HL-60 (cell line): ENCODE data around the gene RPL5.

Source experiments
- DNase-seq, 2 experiments: peaks; one replicate each; pipeline ENCODE4 v3.0.0-alpha.2; 2010 to 2020; ENCODE audit warnings: low read depth in 1 of 2, low spot score in 1 of 2
- H3K27ac ChIP-seq: fragments of 250-450 bp; sonication (Bioruptor Pico); replicated peaks from 2 replicates; pipeline ENCODE4 v1.5.1; 2020; ENCODE audit warnings: mild to moderate bottlenecking, moderate library complexity
- H3K27me3 ChIP-seq: fragments of 250-450 bp; sonication (Bioruptor Pico); 2 replicates; pipeline ENCODE4 v1.5.1; 2021; ENCODE audit warnings: mild to moderate bottlenecking, moderate library complexity; ENCODE audit not compliant: insufficient read depth, poor library complexity, severe bottlenecking
- H3K4me3 ChIP-seq: replicated peaks from 2 replicates; pipeline ENCODE4 v1.5.1; 2011; ENCODE audit warnings: mild to moderate bottlenecking, control low read depth, low read length; ENCODE audit not compliant: insufficient read depth
- GABPA ChIP-seq: IDR thresholded peaks from 2 replicates; pipeline ENCODE4 v1.6.1; 2012; ENCODE audit warnings: low read depth
- POLR2AphosphoS5 ChIP-seq: IDR thresholded peaks from 2 replicates; pipeline ENCODE4 v1.6.1; 2012; ENCODE audit warnings: low read depth
- SPI1 ChIP-seq: IDR thresholded peaks from 2 replicates; pipeline ENCODE4 v1.6.1; 2012; ENCODE audit warnings: low read depth, mild to moderate bottlenecking, borderline replicate concordance
- TF ChIP-seq, protein P1 (sequence below): IDR thresholded peaks from 2 replicates; pipeline ENCODE4 v1.6.1; 2012; ENCODE audit warnings: low read depth; ENCODE audit not compliant: insufficient replicate concordance
- TF ChIP-seq, protein P2 (sequence below): IDR thresholded peaks from one replicate; pipeline ENCODE4 v1.5.1; 2011; ENCODE audit warnings: low read length, control low read depth, inconsistent platforms; ENCODE audit not compliant: insufficient read depth

Gene RPL5

DNA sequence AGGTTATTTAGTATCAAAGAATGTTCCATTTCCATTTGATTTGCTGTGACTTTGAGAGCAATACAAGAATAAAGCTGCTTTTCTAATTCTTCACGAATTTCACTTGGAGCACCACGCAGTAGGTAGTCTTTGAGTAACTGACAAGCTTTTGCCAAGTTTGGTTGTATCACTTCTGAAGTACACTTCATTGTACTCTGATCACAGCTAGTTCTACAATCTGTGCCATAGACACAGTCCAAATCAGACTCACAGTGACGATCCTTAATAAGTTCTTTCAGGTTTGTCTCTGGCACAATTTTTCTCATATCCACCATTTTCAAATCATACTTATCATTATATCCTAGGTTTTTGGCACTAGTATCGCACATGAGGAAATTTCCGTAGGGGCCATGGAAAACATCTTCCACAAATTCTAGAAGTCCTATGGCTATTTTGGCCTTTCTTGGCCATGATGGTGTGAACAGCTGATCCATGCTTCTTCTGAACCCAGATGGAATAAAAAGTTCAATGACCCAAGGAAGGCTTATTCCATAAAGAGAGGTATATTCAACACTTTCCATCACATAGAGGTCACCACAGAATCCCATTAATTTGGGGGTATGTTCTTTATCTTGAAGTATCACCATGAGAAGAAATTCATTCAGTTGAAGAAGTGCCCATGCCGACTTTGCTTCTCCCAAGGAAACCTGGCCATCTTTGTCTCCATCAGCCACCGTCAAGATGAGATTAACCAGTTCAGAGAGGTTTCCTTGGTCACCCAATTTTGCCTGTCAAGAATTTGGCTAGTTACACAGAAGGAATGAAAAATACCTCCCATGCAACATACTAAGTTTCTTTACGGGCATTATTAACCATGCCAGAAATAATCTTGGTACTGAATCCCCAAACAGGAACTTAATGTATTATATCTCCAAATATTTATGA is 11.9 kb downstream of the RPL5 start:
- no peak for DNase-seq
- H3K27me3 ChIP-seq = no peaks in the 10 kb centered on the region
- no peak overlapping the region for H3K4me3 ChIP-seq
- no peak for TF ChIP-seq GABPA
- no peak for TF ChIP-seq SPI1
- TF ChIP-seq, protein P1, sequence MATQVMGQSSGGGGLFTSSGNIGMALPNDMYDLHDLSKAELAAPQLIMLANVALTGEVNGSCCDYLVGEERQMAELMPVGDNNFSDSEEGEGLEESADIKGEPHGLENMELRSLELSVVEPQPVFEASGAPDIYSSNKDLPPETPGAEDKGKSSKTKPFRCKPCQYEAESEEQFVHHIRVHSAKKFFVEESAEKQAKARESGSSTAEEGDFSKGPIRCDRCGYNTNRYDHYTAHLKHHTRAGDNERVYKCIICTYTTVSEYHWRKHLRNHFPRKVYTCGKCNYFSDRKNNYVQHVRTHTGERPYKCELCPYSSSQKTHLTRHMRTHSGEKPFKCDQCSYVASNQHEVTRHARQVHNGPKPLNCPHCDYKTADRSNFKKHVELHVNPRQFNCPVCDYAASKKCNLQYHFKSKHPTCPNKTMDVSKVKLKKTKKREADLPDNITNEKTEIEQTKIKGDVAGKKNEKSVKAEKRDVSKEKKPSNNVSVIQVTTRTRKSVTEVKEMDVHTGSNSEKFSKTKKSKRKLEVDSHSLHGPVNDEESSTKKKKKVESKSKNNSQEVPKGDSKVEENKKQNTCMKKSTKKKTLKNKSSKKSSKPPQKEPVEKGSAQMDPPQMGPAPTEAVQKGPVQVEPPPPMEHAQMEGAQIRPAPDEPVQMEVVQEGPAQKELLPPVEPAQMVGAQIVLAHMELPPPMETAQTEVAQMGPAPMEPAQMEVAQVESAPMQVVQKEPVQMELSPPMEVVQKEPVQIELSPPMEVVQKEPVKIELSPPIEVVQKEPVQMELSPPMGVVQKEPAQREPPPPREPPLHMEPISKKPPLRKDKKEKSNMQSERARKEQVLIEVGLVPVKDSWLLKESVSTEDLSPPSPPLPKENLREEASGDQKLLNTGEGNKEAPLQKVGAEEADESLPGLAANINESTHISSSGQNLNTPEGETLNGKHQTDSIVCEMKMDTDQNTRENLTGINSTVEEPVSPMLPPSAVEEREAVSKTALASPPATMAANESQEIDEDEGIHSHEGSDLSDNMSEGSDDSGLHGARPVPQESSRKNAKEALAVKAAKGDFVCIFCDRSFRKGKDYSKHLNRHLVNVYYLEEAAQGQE = no peak
- H3K27ac ChIP-seq = no peak overlapping the region

DNA sequence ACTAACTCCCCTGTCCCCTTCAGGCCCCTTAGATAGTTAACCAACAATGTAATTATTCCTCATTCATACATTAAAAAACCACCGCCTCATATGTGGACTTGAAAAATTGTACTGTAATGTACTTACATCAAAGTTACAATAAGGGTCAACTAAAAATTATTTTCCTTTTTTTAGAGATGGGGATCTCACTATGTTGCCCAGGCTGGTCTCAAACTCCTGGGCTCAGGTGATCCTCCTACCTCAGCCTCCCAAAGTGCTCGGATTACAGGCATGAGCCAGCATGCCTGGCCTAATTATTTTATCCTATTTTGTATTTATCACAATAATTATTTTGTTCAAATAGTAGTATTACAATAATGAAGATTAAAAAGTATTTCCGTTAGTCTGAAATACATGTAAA is 12.6 kb downstream of the RPL5 start:
- TF ChIP-seq, protein P2, sequence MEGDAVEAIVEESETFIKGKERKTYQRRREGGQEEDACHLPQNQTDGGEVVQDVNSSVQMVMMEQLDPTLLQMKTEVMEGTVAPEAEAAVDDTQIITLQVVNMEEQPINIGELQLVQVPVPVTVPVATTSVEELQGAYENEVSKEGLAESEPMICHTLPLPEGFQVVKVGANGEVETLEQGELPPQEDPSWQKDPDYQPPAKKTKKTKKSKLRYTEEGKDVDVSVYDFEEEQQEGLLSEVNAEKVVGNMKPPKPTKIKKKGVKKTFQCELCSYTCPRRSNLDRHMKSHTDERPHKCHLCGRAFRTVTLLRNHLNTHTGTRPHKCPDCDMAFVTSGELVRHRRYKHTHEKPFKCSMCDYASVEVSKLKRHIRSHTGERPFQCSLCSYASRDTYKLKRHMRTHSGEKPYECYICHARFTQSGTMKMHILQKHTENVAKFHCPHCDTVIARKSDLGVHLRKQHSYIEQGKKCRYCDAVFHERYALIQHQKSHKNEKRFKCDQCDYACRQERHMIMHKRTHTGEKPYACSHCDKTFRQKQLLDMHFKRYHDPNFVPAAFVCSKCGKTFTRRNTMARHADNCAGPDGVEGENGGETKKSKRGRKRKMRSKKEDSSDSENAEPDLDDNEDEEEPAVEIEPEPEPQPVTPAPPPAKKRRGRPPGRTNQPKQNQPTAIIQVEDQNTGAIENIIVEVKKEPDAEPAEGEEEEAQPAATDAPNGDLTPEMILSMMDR = no peak
- TF ChIP-seq GABPA (no peak), SPI1 (no peak), POLR2AphosphoS5 (no peak)
- TF ChIP-seq, protein P1 = no peak
- no peak for DNase-seq
- no peaks in the 10 kb centered on the region for H3K27me3 ChIP-seq
- no peak overlapping the region for H3K4me3 ChIP-seq
- H3K27ac ChIP-seq = no peak overlapping the region

DNA sequence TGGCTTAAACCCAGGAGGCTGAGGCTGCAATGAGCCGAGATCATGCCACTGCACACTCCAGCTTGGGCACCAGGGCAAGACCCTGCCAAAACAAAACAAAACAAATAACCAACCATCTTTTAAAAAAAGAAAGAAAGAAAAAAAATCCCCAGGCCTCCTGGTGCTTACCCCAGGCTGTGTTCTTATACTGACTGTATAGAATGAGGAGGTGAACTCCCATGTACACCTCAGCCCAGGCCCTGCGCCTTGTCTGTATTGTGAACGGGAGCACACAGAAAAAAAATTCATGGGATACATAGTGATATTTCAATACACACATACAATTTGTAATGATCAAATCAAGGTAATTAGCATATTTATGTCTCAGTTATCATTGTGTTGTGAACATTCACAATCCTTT is 14.1 kb downstream of the RPL5 start:
- H3K4me3 ChIP-seq = no peak overlapping the region
- no peaks in the 10 kb centered on the region for H3K27me3 ChIP-seq
- H3K27ac ChIP-seq = no peak overlapping the region
- no peak for DNase-seq
- TF ChIP-seq SPI1 = no peak
- TF ChIP-seq POLR2AphosphoS5 = no peak
- TF ChIP-seq, protein P2 = no peak
- TF ChIP-seq, protein P1 = no peak
- TF ChIP-seq GABPA = no peak
